Stomach (tissue), 9 donors: Measurements from ENCODE around the gene LGALS4. TPM values are rescaled to one million over a fixed set of nuclear protein-coding genes. Genes with fewer than 3 reads are reported as not detected.
"Not testable (repeated sequence)": the region's sequence is repeated elsewhere in the genome, so short reads cannot be mapped to it uniquely, and the experiment has no call there.

ENCODE experiments used
- DNase-seq, 2 donors: peaks; one replicate each; pipeline versions ENCODE4 v3.0.0 to v3.0.0-alpha.2; 2013 to 2019
- H3K27ac ChIP-seq, 5 donors: fragments of 200-600 bp in 4 of 5; sonication (generic) in 4 of 5; one replicate each; pipeline ENCODE4 v1.5.1; 2013 to 2019; ENCODE audit warnings: mild to moderate bottlenecking in 1 of 5, moderate library complexity in 1 of 5
- H3K27me3 ChIP-seq, 3 donors: fragments of 200-600 bp; sonication (generic); one replicate each; pipeline ENCODE4 v1.5.1; 2017 to 2019; ENCODE audit warnings: mixed run types in 1 of 3
- H3K36me3 ChIP-seq, 4 donors: fragments of 200-600 bp; sonication (generic); 1 replicate in 3 of 4; 2 replicates in 1 of 4; pipeline ENCODE4 v1.5.1; 2016 to 2019
- H3K4me1 ChIP-seq, 4 donors: fragments of 200-600 bp; sonication (generic); one replicate each; pipeline ENCODE4 v1.5.1; 2016 to 2019
- H3K4me3 ChIP-seq, 4 donors: fragments of 200-600 bp; sonication (generic) in 3 of 4; one replicate each; pipeline ENCODE4 v1.5.1; 2016 to 2019; ENCODE audit warnings: mild to moderate bottlenecking in 1 of 4
- H3K9me3 ChIP-seq, 4 donors: fragments of 200-600 bp; sonication (generic); one replicate each; pipeline ENCODE4 v1.5.1; 2016 to 2019
- EP300 ChIP-seq: sonication (generic); formaldehyde crosslinking; IDR thresholded peaks from one replicate; pipeline ENCODE4 v1.6.1; 2017; ENCODE audit warnings: antibody characterized with exemption
- POLR2A ChIP-seq, 4 donors: fragments of 450-650 bp; IDR thresholded peaks; one replicate each; pipeline ENCODE4 v1.6.1; 2016; ENCODE audit warnings: antibody characterized with exemption in 4 of 4, control low read depth in 2 of 4, mild to moderate bottlenecking in 1 of 4, moderate library complexity in 1 of 4
- POLR2AphosphoS5 ChIP-seq, 3 donors: sonication (generic); formaldehyde crosslinking; IDR thresholded peaks; one replicate each; pipeline ENCODE4 v1.6.1; 2016; ENCODE audit warnings: antibody characterized with exemption in 3 of 3
- WGBS, 5 donors: extraction: QIAGEN DNeasy Blood & Tissue Kit in 3 of 5; methylation state at CpG; one replicate each; pipeline versions ENCODE4 v1.1.5 to v1.1.7; 2013 to 2018; 5-methylcytosine and 5-hydroxymethylcytosine counted together
- intact Hi-C: fragments of 100-400 bp; cut with DNase I; formaldehyde crosslinking; loops from one replicate; pipeline ENCODE4 v1.15.1; 2023; ENCODE audit warnings: low total_unique reads
- polyA plus RNA-seq, 3 donors: library from polyadenylated mRNA; stranded (reverse); fragments of 200-250 nt; gene quantifications; one replicate each; pipeline ENCODE4 v1.2.3, GENCODE V29; 2013
- total RNA-seq, 5 donors: library from RNA; depleted of rRNA; stranded (reverse); fragments of >200 nt; gene quantifications; one replicate each; pipeline versions ENCODE4 v1.1.0 to v1.2.3, GENCODE V29; 2014 to 2016
- TF ChIP-seq, protein P1 (sequence below), 7 experiments: fragments of 450-650 bp in 4 of 7; fragments of 200-600 bp in 3 of 7; sonication (generic) in 3 of 7; IDR thresholded peaks; one replicate each; pipeline ENCODE4 v1.5.1; 2016 to 2019; ENCODE audit warnings: antibody characterized with exemption in 7 of 7, control low read depth in 2 of 7, mild to moderate bottlenecking in 1 of 7
- donor health status: healthy with polysubstance abuse.
- donor health status: Bipolar disorder and iron deficiency.
- donor health status: healthy.

LGALS4 gene
- total and polyA plus RNA-seq, 8 donors: 23.5 to 1,765 (median 113) TPM

DNA sequence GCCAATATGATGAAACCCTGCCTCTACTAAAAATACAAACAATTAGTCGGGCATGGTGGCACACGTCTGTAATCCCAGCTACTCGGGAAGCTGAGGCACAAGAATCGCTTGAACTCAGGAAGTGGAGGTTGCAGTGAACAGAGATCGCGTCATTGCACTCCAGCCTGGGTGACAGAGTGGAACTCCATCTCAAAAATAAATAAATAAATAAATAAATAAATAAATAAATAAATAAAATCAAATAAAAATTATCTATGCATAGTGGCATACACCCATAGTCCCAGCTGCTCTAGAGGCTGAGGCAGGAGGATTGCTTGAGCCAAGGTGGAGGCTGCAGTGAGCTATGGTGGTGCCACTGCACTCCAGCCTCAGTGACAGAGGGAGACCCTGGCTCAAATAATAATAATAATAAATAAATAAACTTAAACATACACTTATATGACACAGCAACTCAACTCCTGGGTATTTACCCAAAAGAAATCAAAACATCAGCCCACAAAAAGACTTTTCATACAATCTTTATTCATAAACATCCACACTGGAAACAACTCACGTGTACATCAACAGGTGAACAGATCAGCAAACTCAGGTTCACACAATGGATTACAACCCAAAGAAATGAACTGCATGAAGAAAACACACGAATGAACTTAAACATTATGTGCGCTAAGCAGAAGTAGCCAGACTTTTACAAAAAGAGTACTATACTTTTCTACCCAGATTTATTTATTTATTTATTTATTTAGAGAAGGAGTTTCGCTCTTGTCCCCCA, 46.3 kb downstream of the LGALS4 start:
- TF ChIP-seq POLR2A (IDR thresholded peaks at IDR 0.05) (no peak), POLR2AphosphoS5 (IDR thresholded peaks at IDR 0.05) (no peak), EP300 (no peak)
- TF ChIP-seq, protein P1, sequence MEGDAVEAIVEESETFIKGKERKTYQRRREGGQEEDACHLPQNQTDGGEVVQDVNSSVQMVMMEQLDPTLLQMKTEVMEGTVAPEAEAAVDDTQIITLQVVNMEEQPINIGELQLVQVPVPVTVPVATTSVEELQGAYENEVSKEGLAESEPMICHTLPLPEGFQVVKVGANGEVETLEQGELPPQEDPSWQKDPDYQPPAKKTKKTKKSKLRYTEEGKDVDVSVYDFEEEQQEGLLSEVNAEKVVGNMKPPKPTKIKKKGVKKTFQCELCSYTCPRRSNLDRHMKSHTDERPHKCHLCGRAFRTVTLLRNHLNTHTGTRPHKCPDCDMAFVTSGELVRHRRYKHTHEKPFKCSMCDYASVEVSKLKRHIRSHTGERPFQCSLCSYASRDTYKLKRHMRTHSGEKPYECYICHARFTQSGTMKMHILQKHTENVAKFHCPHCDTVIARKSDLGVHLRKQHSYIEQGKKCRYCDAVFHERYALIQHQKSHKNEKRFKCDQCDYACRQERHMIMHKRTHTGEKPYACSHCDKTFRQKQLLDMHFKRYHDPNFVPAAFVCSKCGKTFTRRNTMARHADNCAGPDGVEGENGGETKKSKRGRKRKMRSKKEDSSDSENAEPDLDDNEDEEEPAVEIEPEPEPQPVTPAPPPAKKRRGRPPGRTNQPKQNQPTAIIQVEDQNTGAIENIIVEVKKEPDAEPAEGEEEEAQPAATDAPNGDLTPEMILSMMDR (IDR thresholded peaks at IDR 0.05): no peak
- H3K9me3 ChIP-seq: no peaks in the 10 kb centered on the region
- peaks cover 0 to 12% (median 8%) of the 10 kb centered on the region in 4 donors for H3K4me1 ChIP-seq
- no peaks in the 10 kb centered on the region for H3K36me3 ChIP-seq
- no peaks in the 10 kb centered on the region for H3K27me3 ChIP-seq
- intact Hi-C loops: no loop called here
- no peak overlapping the region for H3K4me3 ChIP-seq
- 82 to 90% (median 89%) methylated on average over 10 of the region's 10 CpGs for WGBS, 5 donors
- H3K27ac ChIP-seq: no peak overlapping the region
- DNase-seq: no peak

- Histone ChIP-seq H3K27ac (no peak overlapping the region), H3K9me3 (no peaks in the 10 kb centered on the region), H3K4me1 (peaks cover 0 to 12% (median 8%) of the 10 kb centered on the region in 4 donors), H3K36me3 (no peaks in the 10 kb centered on the region), H3K27me3 (no peaks in the 10 kb centered on the region), H3K4me3 (no peak overlapping the region)
- 92 to 98% (median 97%) methylated on average over 2 of the region's 2 CpGs for WGBS, 5 donors
- intact Hi-C loops: no loop called here
- no peak for DNase-seq
- TF ChIP-seq, protein P1 (IDR thresholded peaks at IDR 0.05): no peak
- TF ChIP-seq EP300: no peak
- TF ChIP-seq POLR2AphosphoS5 (IDR thresholded peaks at IDR 0.05): no peak
- TF ChIP-seq POLR2A (IDR thresholded peaks at IDR 0.05): no peak
Observed at GRCh38 chr19:38765214-38765613, 47.5 kb downstream of the LGALS4 start.

GRCh38 chr19:38763795-38764220, 48.9 kb downstream of the LGALS4 start:
- H3K9me3 ChIP-seq: no peaks in the 10 kb centered on the region
- H3K4me3 ChIP-seq: no peak overlapping the region
- H3K36me3 ChIP-seq: no peaks in the 10 kb centered on the region
- H3K27ac ChIP-seq: no peak overlapping the region
- DNase-seq: no peak
- H3K4me1 ChIP-seq: no peaks in the 10 kb centered on the region
- TF ChIP-seq EP300: no peak
- TF ChIP-seq POLR2A (IDR thresholded peaks at IDR 0.05): no peak
- TF ChIP-seq, protein P1 (IDR thresholded peaks at IDR 0.05): no peak
- TF ChIP-seq POLR2AphosphoS5 (IDR thresholded peaks at IDR 0.05): no peak
- WGBS, 5 donors: 84 to 94% (median 92%) methylated on average over 3 of the region's 3 CpGs
- H3K27me3 ChIP-seq: no peaks in the 10 kb centered on the region
- intact Hi-C loops: no loop called here

DNA sequence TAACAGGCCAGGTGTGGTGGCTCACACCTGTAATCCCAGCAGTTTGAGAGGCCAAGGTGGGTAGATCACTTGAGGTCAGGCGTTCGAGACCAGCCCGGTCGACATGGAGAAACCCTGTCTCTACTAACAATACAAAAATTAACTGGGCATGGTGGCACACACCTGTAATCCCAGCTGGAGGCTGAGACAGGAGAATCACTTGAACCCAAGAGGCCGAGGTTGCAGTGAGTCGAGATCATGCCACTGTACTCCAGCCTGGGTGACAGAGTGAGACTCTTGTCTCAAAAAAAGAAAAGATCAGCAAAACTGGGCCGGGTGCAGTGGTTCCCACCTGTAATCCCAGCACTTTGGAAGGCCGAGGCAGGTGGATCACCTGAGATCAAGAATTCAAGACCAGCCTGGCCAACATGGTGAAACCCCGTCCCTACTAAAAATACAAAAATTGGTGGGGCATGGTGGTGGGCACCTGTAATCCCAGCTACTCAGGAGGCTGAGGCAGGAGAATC, 50.8 kb downstream of the LGALS4 start:
- DNase-seq, H3K27me3 ChIP-seq, H3K4me3 ChIP-seq, H3K36me3 ChIP-seq, H3K9me3 ChIP-seq, H3K4me1 ChIP-seq, intact Hi-C loops, H3K27ac ChIP-seq: not testable (repeated sequence)
- 94 to 96% (median 96%) methylated on average over 9 of the region's 9 CpGs for WGBS, 5 donors

DNA sequence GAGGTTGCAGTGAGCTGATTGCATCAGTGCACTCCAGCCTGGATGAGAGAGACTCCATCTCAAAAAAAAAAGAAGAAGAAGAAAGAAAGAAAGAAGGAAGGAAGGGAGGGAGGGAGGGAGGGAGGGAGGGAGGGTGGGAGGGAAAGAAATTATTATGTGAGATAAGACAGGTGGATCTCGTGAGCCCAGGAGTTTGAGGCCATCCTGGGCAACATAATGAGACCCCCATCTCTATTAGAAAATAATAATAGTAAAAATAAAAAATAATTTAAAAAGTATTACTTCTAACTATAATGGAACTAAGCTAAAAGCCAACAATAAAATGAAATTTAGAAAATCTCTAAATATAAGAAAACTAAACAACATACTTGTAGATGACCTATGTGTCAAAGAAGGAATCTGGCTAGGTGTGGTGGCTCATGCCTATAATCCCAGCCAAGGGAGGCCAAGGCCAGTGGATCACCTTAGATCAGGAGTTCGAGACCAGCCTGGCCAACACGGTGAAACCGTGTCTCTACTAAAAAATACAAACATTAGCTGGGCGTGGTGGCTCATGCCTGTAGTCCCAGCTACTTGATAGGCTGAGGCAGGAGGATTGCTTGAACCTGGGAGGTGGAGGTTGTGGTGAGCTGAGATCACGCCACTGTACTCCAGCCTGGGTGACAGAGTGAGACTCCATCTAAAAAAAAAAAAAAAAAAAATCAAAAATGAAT, 51.8 kb downstream of the LGALS4 start:
- H3K9me3 ChIP-seq, intact Hi-C loops, DNase-seq: not testable (repeated sequence)

More for the DNA sequence above, 51.8 kb downstream of the LGALS4 start:
- not testable (repeated sequence) for H3K4me3 ChIP-seq, H3K27me3 ChIP-seq, H3K27ac ChIP-seq, H3K36me3 ChIP-seq, H3K4me1 ChIP-seq
- 49 to 74% (median 66%) methylated on average over 6 of the region's 6 CpGs for WGBS, 5 donors
